GM10847 (cell line): ENCODE data around the gene PCDH1.

Experiments used
- POLR2A ChIP-seq: IDR thresholded peaks from 2 replicates; pipeline ENCODE4 v1.6.1; 2011; ENCODE audit not compliant: insufficient read length; ENCODE audit errors: extremely low read depth

Gene PCDH1

GRCh38 chr5:141817631-141818030, 60.6 kb downstream of the PCDH1 start:
- no peak for TF ChIP-seq POLR2A

DNA sequence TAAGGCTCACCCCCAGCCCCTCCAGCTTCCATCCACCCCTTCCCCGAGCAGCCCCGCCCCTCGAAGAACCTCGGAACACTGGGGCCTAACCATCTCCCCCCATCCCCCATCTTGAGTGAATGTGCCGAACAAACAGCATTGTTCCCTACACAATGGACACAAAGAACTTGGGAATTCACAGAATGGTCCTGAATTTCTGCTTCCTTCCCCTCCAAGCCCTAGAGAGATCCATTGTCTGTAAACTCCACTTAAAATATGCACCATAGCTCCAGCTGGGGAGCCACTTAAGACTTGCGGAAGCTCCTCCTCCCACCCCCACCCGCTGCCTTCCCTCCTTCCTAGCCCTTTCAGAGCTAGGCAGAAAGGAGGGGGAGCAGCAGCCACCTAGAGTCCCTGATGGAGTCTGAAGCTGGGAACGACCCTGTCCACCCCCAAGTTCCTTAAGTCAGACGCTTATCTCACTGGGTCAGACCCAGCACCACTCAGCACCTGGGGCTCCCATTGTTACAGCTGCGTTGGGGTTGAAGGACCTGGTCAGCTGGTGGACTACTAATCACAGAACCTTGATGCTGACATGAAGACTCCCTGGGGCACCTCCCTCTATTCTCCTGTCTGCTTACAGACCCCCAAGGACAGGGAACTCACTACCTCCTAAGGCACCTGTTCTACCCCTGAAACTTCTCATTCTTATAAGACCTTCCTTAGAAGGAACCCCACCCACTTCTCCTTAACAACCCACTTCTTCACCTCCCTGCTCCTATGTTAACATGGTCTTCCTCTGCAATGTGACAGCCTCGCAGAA, 61.4 kb downstream of the PCDH1 start:
- TF ChIP-seq POLR2A = no peak

GRCh38 chr5:141815796-141816180, 62.4 kb downstream of the PCDH1 start:
- TF ChIP-seq POLR2A = no peak

- TF ChIP-seq POLR2A = no peak
Measured at GRCh38 chr5:141815051-141815795, 63.0 kb downstream of the PCDH1 start.

DNA sequence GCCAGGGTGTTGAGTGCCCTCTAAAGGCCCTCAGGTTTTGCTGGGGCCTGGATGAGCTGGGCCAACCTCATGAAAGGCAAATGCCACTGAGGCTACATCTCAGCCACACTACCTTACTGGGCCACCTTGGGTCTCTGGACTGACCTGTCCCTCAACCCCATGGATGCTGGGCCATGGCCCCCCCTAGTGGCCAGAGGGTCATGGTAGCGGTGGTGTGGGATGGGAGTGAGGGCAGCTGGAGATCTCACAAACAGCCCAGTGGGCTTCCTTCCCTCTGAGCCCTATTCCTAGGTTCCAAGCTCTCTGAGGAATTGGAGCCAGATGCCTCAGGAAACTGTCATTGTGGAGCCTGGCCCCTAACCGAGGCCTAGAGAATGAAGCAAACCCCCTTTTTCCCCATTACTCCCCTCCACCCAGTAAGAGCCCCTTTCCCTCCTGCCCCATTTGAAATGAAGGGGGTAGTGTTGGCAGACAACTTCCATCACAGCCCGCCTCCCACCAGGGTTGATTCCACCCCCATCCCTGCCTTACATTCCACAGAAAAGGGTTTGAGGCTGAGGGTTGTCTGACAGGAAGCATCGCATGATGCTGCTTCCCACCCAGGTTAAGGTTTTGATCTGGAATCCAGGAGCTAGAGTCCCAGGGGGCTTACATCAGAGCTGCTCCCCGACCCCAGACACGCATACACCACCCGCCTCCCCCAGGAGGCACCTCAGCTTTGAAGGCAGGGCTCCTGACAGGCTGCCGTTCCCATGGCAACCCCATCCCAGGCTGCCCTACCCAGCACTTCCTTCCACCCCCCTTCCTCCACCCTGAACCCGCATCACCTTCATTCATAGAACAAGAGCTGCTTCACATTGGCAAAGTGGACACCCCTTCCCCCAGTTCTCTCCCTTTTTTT, 63.9 kb downstream of the PCDH1 start:
- no peak for TF ChIP-seq POLR2A

GRCh38 chr5:141812512-141812911, 65.7 kb downstream of the PCDH1 start:
- no peak for TF ChIP-seq POLR2A

- no peak for TF ChIP-seq POLR2A
Measured at GRCh38 chr5:141811287-141812155, 66.7 kb downstream of the PCDH1 start.

- TF ChIP-seq POLR2A = no peak
Measured at GRCh38 chr5:141810702-141811101, 67.5 kb downstream of the PCDH1 start.

- TF ChIP-seq POLR2A = no peak
Measured at GRCh38 chr5:141809380-141810096, 68.7 kb downstream of the PCDH1 start.

DNA sequence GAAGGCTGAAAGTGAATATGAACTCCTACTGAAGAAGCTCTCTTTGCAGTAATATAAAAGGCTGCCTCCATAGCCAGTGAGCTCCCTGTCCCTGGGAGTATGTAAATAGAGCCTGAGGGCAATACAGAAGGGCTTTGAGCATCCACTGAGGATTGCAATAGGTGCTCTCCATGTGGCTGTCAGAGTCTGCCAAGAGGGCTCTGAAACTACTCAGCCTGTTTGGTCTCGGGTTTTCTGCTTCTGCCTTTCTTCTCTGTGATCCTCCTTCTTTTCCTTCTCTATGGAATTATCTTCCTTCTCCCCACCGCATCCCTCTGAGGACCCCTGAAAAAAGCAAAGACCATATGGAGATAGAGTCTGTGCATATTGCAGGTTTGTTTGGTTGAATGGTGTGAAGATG, 69.4 kb downstream of the PCDH1 start:
- no peak for TF ChIP-seq POLR2A

- no peak for TF ChIP-seq POLR2A
Measured at GRCh38 chr5:141807732-141808131, 70.5 kb downstream of the PCDH1 start.

DNA sequence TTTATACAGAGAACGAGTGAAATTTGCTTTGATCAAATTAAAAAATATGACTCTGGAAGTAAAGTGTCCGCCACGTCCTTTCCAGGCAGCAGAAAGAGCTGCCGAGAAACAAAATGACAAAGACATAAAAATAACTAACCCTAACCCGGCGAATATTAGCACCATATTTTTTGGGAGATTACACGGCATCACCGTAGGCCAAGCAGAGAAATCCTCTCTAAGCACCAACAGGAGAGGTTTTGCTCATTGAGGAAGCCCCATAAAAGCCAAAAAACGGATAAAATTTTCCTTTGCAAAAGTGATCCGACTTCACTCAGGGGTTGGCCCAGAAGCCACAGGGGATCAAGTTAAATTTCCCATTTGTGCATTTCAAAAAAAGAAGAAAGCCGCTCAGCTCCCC, 70.9 kb downstream of the PCDH1 start:
- no peak for TF ChIP-seq POLR2A

GRCh38 chr5:141806626-141807025, 71.6 kb downstream of the PCDH1 start:
- TF ChIP-seq POLR2A = no peak
